C1 segment of cervical spinal cord (tissue), 14 donors: ENCODE measurements around the gene TAF7L.
"Not testable (repeated sequence)": the region's sequence is repeated elsewhere in the genome, so short reads cannot be mapped to it uniquely, and the experiment has no call there.

Source experiments
- DNase-seq, 14 donors: peaks; one replicate each; lab custom pipeline; 2025; lab: John Stamatoyannopoulos, UW

The TAF7L gene, protein sequence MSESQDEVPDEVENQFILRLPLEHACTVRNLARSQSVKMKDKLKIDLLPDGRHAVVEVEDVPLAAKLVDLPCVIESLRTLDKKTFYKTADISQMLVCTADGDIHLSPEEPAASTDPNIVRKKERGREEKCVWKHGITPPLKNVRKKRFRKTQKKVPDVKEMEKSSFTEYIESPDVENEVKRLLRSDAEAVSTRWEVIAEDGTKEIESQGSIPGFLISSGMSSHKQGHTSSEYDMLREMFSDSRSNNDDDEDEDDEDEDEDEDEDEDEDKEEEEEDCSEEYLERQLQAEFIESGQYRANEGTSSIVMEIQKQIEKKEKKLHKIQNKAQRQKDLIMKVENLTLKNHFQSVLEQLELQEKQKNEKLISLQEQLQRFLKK

GRCh38 chrX:101290957-101291603 is at the start of gene TAF7L:
TSS of gene TAF7L (minus strand) at chrX:101291334. CDS start at chrX:101287543, 3,791 bp downstream.
- DNase-seq: no peak

- DNase-seq: no peak
Measured at GRCh38 chrX:101337776-101338271, 46.7 kb upstream of the TAF7L start.

- not testable (repeated sequence) for DNase-seq
Measured at GRCh38 chrX:101334310-101334709, 43.2 kb upstream of the TAF7L start.

DNA sequence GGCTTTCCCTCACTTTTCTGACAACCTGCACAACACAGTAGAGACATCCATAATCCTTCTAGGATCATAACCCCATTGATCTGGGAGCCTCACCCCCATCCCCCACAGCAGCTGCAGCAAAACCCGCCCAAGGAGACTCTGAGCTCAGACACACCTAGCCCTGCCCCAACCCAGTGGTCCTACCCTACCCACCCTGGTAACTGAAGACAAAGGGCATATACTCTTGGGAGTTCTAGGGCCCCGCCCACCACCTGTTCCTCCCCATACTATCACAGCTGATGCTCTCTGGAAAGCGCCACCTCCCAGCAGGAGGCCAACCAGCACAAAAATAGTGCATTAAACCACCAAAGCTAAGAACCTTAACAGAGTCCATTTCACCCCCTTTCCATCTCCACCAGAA is 35.5 kb upstream of the TAF7L start:
- DNase-seq: not testable (repeated sequence)

DNA sequence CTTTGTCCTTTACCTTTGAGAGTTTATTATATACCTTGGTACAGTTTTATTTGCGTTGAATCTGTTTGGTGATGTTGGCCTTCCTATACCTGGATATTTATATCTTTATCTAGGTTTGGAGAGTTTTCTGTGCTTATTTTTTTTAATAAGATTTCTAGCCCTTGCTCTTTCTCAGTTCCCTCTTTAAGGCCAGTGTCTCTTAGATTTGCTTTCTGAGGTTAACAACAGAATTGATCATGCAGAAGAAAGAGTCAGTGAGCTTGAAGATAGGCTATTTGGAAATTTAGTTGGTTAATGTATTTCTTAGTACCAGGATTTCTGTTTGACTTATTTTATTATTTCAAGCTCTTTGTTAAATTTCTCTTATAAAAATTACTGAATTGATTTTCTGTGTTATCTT is 12.7 kb upstream of the TAF7L start:
- no peak for DNase-seq

- not testable (repeated sequence) for DNase-seq
Measured at GRCh38 chrX:101295603-101296002, 4.5 kb upstream of the TAF7L start.

- no peak for DNase-seq
Measured at GRCh38 chrX:101287402-101287801, 3.7 kb downstream of the TAF7L start.

- DNase-seq: no peak
Measured at GRCh38 chrX:101276238-101276637, 14.9 kb downstream of the TAF7L start.

DNA sequence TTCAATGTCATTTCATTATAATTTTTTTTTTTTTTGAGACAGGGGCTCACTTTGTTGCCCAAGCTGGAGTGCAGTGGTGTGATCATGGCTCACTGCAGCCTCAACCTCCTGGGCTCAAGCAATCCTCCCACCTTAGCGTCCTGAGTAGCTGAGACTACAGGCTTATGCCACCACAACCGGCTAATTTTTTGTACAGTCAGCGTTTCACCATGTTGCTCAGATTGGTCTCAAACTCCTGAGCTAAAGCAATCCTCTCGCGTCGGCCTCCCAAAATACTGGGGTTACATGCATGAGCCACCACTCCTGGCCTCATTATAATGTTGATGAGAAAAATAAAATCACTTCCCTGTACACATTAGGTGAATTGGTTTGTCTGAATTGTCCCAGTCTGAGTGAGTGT is 16.9 kb downstream of the TAF7L start:
- no peak for DNase-seq

GRCh38 chrX:101265869-101266428 is 25.2 kb downstream of the TAF7L start:
- no peak for DNase-seq

GRCh38 chrX:101263766-101264165 is 27.4 kb downstream of the TAF7L start:
- no peak for DNase-seq

DNA sequence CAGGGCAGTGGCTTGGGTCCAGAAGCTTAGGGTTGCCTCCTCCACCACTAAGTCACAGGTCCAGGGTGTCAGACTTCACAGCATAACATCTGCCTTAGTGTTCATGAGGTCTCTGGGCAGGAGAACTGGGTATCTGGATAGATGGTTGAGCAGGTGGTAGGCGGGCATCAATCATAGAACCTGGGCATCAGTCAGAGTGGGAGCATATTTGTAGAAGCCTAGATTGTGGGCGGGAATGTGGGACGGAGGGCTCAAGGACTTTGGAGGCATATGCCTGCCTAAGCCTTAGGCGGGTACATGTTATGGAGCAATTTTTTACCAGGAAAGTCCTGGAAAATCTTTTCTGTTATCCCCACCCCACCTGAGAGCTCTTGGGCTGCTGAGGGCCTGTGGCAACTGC is 28.5 kb downstream of the TAF7L start:
- no peak for DNase-seq

DNA sequence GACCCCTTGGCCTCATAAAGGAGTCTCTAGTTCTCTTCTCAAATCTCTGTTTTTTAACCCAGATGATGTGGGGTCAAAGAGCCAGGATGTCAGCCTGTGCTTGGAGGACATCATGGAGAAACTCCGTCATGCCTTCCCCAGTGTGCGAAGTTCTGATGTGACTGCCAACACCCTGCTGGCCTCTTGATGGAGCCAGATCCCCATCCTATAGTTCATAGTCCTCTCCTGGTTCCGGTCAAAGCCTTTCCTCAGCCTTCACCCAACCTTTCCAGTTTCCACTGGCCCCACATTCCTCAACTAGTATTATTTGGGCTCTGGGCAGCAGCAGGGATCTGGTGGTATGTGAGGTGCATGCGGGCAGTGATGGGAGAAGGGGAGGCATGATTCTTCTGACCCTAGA is 30.7 kb downstream of the TAF7L start:
- DNase-seq: no peak

DNA sequence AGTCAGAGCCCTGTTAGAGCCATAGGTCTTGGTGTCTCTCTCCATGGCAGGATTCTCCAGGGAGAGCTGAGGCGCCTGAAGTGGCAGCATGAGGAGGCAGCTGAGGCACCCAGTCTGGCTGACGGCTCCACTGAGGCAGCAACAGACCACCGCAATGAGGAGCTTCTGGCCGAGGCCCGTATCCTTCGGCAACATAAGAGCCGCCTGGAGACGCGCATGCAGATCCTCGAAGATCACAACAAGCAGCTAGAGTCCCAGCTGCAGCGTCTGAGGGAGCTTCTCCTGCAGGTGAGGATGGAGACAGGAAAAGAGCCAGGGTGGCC is 32.9 kb downstream of the TAF7L start:
- DNase-seq: no peak

DNA sequence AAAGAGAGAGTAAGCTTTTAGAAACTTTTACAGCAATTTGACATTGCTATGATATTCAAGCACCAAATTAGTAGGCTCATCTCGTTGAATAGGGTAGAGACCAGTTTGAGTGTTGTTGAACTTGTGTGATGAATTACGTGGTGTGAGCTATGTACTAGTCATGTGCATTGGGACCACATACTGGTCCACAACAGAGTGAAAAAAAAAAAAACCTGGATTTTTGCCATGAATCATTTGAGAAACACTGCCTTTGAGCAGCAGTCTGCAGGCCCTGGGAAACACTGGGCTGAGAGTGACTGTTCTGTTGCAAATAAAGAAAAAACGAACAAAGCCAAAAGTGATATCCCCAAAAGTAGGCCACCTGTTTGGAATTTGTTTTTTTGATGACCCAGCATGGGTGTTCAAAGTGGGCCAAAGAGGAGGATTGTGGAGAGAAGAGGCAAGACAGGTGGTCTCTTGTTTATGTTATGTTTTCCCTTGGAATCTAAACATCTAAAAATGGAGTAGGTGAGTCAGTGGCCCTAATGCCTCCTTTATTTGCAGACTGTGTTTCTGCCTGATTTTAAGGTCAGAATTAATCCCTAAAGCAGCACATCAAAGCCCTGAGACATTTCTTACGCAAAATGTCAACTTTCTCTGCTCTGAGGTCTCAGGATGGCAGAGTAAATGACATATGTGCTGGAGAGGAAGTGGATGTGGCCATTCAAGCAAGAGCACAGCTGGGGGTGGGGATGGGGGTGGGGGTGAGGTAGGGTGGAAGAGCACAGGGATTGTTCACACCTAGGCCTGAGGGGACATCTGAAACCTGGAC is 33.5 kb downstream of the TAF7L start:
- DNase-seq: no peak

DNA sequence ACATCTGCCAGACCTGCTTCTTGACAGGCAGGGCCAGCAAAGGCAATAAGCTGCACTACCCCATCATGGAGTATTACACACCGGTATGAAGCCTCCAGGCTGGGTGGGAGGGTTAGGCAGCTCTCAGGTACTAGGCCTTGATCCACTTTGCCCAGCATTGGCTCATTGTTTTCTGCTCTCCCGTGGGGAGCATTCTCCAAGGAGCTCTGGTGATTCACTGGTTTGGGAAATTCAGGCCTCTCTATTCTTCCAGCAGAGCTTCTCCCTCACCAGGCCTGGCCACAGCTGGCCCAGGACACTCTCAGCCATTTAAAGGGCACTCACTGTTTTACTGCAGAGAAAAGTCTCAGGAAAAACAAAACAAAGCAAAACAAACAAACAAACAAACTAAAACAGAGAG is 38.5 kb downstream of the TAF7L start:
- no peak for DNase-seq

GRCh38 chrX:101241531-101241930 is 49.6 kb downstream of the TAF7L start:
- no peak for DNase-seq

GRCh38 chrX:101237041-101237440 is 54.1 kb downstream of the TAF7L start:
- DNase-seq: no peak

DNA sequence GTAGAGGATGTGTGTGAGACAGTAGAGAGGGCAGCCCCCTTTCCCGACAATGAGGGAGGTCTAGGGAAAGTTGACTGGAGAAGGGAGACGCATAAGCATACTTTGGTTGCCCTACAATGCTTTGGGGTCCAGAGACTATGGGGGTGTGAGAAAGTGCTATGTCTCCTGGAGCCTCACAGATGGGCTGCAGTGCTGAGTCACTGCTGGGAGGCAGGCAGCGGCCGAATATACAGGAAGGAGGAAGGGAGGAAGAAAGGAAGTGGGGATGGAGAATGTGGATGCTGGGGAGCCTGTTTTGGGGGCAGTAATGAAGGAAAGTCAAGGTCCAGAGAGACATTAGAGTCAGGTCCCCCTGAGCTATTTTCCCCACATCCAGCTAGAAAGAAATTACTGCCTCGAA is 58.8 kb downstream of the TAF7L start:
- DNase-seq: no peak

GRCh38 chrX:101231080-101231479 is 60.1 kb downstream of the TAF7L start:
- no peak for DNase-seq

DNA sequence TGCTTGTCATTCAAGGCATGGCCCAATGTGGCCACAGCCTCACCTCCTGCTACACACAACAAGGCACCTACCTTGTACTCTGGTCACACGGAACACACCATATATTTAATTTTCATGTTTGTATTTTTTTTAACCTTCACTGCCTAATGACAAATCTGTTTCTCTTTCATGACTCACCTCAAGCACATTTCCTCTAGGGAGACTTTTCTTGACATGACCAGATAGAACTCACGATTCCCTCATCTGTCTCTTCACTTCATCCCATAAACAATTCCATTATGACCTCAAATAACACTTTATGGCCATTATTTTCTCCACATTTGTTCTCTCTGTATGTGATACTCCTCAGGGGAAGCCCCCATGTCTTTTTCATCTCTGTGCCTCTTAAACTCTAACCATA is 60.5 kb downstream of the TAF7L start:
- DNase-seq: no peak

DNA sequence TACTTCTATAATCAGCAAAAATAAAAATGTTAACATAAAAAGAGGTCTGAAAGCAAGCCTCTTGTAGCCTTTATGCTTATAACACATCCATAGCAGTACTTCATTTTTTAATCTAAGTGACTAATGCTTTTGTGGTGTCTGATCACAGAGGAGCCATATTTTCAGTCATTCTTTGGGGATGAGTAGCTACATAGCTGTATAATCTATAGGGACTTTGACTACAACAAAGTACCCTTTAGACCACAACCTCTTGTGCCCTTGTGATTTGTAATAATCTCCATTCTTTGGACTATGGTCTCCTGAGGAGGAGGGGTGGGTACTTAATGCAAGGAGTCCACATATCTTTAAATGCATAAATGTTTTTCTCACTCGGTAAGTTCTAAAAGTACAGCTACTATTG is 62.0 kb downstream of the TAF7L start:
- no peak for DNase-seq
